HEK293 (cell line): ENCODE measurements around the gene PROB1.

Experiments
- CTCF ChIA-PET: fragments of 350-600 bp; formaldehyde crosslinking; extraction: SDS; loops from one replicate; lab custom pipeline; 2021; ENCODE audit warnings: antibody characterized with exemption; lab: Yijun Ruan, JAX
- POLR2A ChIA-PET: fragments of 300-600 bp; formaldehyde crosslinking; extraction: SDS; loops from one replicate; lab custom pipeline; 2020; ENCODE audit warnings: antibody characterized with exemption, inconsistent platforms; lab: Yijun Ruan, JAX
- H3K27ac ChIP-seq: fragments of 200-500 bp; sonication (Bioruptor generic); 2 replicates; pipeline ENCODE4 v1.5.1; 2014; ENCODE audit warnings: low read depth, low read length, control low read depth, inconsistent platforms; ENCODE audit errors: extremely low read depth
- H3K36me3 ChIP-seq, 2 experiments: fragments of 200-500 bp in 1 of 2; sonication (Bioruptor generic) in 1 of 2; 1 replicate in 1 of 2; 2 replicates in 1 of 2; pipeline ENCODE4 v1.5.1; 2014 to 2017; ENCODE audit warnings: inconsistent platforms in 2 of 2, low read length in 2 of 2; ENCODE audit not compliant: control insufficient read depth in 2 of 2, insufficient read depth in 1 of 2
- H3K4me1 ChIP-seq: fragments of 200-500 bp; sonication (Bioruptor generic); 2 replicates; pipeline ENCODE4 v1.5.1; 2014; ENCODE audit warnings: mild to moderate bottlenecking, low read length, inconsistent platforms; ENCODE audit not compliant: control insufficient read depth, insufficient read depth
- H3K4me3 ChIP-seq: 2 replicates; pipeline ENCODE4 v1.5.1; 2011; ENCODE audit warnings: low read depth, mild to moderate bottlenecking, control low read depth, low read length, moderate library complexity
- H3K9me3 ChIP-seq: fragments of 200-500 bp; sonication (Bioruptor generic); 2 replicates; pipeline ENCODE4 v1.5.1; 2014; ENCODE audit warnings: low read depth, low read length, inconsistent platforms; ENCODE audit not compliant: control insufficient read depth, insufficient read depth
- FEZF1 ChIP-seq: fragments of 450-650 bp; formaldehyde crosslinking; IDR thresholded peaks from 2 replicates; pipeline ENCODE4 v1.5.1; 2016; ENCODE audit warnings: missing biosample characterization, missing genetic modification characterization
- GLIS1 ChIP-seq: fragments of 450-650 bp; formaldehyde crosslinking; IDR thresholded peaks from 2 replicates; pipeline ENCODE4 v1.5.1; 2016; ENCODE audit warnings: missing biosample characterization, missing genetic modification characterization
- GLIS2 ChIP-seq: fragments of 450-650 bp; formaldehyde crosslinking; IDR thresholded peaks from 2 replicates; pipeline ENCODE4 v1.5.1; 2016; ENCODE audit warnings: missing biosample characterization, missing genetic modification characterization
- HOXC10 ChIP-seq: sonication (generic); formaldehyde crosslinking; IDR thresholded peaks from 2 replicates; pipeline ENCODE4 v1.8.1; 2023; ENCODE audit warnings: mild to moderate bottlenecking, missing genetic modification reagents
- MYNN ChIP-seq: fragments of 450-650 bp; formaldehyde crosslinking; IDR thresholded peaks from 2 replicates; pipeline ENCODE4 v1.5.1; 2016; ENCODE audit warnings: missing biosample characterization, missing genetic modification characterization, borderline replicate concordance
- YY2 ChIP-seq: fragments of 450-650 bp; formaldehyde crosslinking; IDR thresholded peaks from 2 replicates; pipeline ENCODE4 v1.5.1; 2016; ENCODE audit warnings: missing biosample characterization, missing genetic modification characterization
- ZBTB44 ChIP-seq: fragments of 450-650 bp; IDR thresholded peaks from 2 replicates; pipeline ENCODE4 v1.5.1; 2018; ENCODE audit warnings: missing biosample characterization, mild to moderate bottlenecking, missing genetic modification characterization
- ZBTB8A ChIP-seq: fragments of 450-650 bp; formaldehyde crosslinking; IDR thresholded peaks from 2 replicates; pipeline ENCODE4 v1.5.1; 2016; ENCODE audit warnings: missing biosample characterization, missing genetic modification characterization
- ZFHX2 ChIP-seq: fragments of 450-650 bp; formaldehyde crosslinking; conservative IDR thresholded peaks from 2 replicates; pipeline ENCODE4 v1.5.1; 2016; ENCODE audit warnings: missing biosample characterization, missing genetic modification characterization
- ZFP37 ChIP-seq: fragments of 450-650 bp; formaldehyde crosslinking; IDR thresholded peaks from 2 replicates; pipeline ENCODE4 v1.5.1; 2016; ENCODE audit warnings: missing biosample characterization, missing genetic modification characterization
- ZNF510 ChIP-seq: fragments of 450-650 bp; formaldehyde crosslinking; IDR thresholded peaks from 2 replicates; pipeline ENCODE4 v1.5.1; 2018; ENCODE audit warnings: mild to moderate bottlenecking, missing genetic modification characterization, missing biosample characterization; ENCODE audit not compliant: insufficient replicate concordance
- ZNF555 ChIP-seq: fragments of 450-650 bp; formaldehyde crosslinking; conservative IDR thresholded peaks from 2 replicates; pipeline ENCODE4 v1.5.1; 2017; ENCODE audit warnings: missing biosample characterization, mild to moderate bottlenecking, missing genetic modification characterization, inconsistent platforms
- ZNF560 ChIP-seq: fragments of 450-650 bp; formaldehyde crosslinking; IDR thresholded peaks from 2 replicates; pipeline ENCODE4 v1.5.1; 2017; ENCODE audit warnings: missing biosample characterization, missing genetic modification characterization, borderline replicate concordance
- ZNF837 ChIP-seq: fragments of 450-650 bp; formaldehyde crosslinking; IDR thresholded peaks from 2 replicates; pipeline ENCODE4 v1.5.1; 2016; ENCODE audit warnings: missing biosample characterization, missing genetic modification characterization
- TF ChIP-seq, protein P1 (sequence below): fragments of 450-650 bp; formaldehyde crosslinking; IDR thresholded peaks from 2 replicates; pipeline ENCODE4 v1.5.1; 2016; ENCODE audit warnings: missing biosample characterization, missing genetic modification characterization
- TF ChIP-seq, protein P2 (sequence below): fragments of 450-650 bp; formaldehyde crosslinking; IDR thresholded peaks from 2 replicates; pipeline ENCODE4 v1.5.0; 2017; ENCODE audit warnings: missing biosample characterization, missing genetic modification characterization, borderline replicate concordance
- TF ChIP-seq, protein P3 (sequence below): fragments of 450-650 bp; formaldehyde crosslinking; IDR thresholded peaks from 2 replicates; pipeline ENCODE4 v1.5.1; 2016; ENCODE audit warnings: missing biosample characterization, missing genetic modification characterization

The PROB1 gene

DNA sequence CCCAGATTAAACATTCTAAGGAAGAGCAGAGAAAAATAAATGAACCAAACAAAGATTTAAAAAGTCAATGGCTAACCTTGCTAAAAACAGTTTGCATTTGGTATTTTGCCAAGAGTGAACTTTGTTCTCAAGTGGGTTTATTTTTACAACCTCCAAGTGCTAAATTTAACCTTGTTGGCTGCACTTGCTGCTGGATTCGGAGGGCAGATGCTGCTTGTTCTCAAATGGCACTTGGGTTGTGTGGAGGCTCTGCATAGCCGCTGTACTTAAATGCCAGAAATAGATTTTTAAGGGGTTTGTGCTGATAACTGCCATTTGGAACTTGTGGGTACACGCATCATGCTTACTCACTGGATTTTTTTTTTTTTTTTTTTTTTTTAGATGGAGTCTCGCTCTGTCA, 22.3 kb upstream of the PROB1 start (continued):
- TF ChIP-seq FEZF1 (tag by site-specific recombination) (peak; percentile 26; the same call in 1 of the 2 replicates), GLIS1 (tag by site-specific recombination) (peak; percentile 91), ZBTB8A (tag by site-specific recombination) (no peak), ZNF555 (tag by site-specific recombination) (no peak), ZBTB44 (tag by site-specific recombination) (peak; percentile 41; the same call in 1 of the 2 replicates), GLIS2 (no peak), YY2 (tag by site-specific recombination) (no peak), MYNN (tag by site-specific recombination) (no peak)
- TF ChIP-seq, protein P1, sequence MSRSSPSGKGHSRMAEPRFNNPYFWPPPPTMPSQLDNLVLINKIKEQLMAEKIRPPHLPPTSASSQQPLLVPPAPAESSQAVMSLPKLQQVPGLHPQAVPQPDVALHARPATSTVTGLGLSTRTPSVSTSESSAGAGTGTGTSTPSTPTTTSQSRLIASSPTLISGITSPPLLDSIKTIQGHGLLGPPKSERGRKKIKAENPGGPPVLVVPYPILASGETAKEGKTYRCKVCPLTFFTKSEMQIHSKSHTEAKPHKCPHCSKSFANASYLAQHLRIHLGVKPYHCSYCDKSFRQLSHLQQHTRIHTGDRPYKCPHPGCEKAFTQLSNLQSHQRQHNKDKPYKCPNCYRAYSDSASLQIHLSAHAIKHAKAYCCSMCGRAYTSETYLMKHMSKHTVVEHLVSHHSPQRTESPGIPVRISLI (tag by site-specific recombination): peak; percentile 73; the same call in 1 of the 2 replicates

DNA sequence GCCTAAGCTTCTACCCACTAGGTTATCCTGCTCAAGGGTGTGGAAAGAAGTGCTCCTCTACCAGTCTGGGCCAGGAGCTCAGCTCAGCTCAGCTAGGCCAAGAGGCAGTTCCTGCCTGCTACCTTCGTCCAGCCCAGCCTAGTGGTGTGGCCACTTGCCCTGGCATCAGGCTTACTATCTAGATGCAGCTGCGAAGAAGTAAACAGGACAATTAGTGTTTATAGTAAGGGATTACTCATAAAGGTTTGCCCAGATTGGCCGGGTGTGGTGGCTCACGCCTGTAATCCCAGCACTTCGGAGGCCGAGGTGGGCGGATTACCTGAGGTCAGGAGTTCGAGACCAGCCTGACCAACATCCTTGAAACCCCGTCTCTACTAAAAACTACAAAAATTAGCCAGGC, 21.7 kb upstream of the PROB1 start:
- H3K36me3 ChIP-seq: peaks cover 25 to 73% of the 10 kb centered on the region in 2 experiments
- no peak overlapping the region for H3K4me3 ChIP-seq
- POLR2A ChIA-PET: interaction anchor here (0.5 kb wide), 1 partner anchor 34 kb away, joined by 5 read pairs; no protein-coding TSS in a partner anchor
- CTCF ChIA-PET: no interaction called here
- TF ChIP-seq, protein P2, sequence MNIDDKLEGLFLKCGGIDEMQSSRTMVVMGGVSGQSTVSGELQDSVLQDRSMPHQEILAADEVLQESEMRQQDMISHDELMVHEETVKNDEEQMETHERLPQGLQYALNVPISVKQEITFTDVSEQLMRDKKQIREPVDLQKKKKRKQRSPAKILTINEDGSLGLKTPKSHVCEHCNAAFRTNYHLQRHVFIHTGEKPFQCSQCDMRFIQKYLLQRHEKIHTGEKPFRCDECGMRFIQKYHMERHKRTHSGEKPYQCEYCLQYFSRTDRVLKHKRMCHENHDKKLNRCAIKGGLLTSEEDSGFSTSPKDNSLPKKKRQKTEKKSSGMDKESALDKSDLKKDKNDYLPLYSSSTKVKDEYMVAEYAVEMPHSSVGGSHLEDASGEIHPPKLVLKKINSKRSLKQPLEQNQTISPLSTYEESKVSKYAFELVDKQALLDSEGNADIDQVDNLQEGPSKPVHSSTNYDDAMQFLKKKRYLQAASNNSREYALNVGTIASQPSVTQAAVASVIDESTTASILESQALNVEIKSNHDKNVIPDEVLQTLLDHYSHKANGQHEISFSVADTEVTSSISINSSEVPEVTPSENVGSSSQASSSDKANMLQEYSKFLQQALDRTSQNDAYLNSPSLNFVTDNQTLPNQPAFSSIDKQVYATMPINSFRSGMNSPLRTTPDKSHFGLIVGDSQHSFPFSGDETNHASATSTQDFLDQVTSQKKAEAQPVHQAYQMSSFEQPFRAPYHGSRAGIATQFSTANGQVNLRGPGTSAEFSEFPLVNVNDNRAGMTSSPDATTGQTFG (tag by site-specific recombination): no peak
- TF ChIP-seq ZNF560: no peak
- peak; percentile 28; the same call in 1 of the 2 replicates for TF ChIP-seq ZFHX2 (tag by site-specific recombination)
- peaks cover 3% of the 10 kb centered on the region; the same call in 1 of the 2 replicates for H3K4me1 ChIP-seq
- no peak overlapping the region for H3K27ac ChIP-seq
- H3K9me3 ChIP-seq: no peaks in the 10 kb centered on the region

- TF ChIP-seq GLIS1 (tag by site-specific recombination) (no peak), ZNF837 (tag by site-specific recombination) (no peak), ZFP37 (no peak), ZNF510 (tag by site-specific recombination) (no peak), HOXC10 (no peak)
- TF ChIP-seq, protein P3, sequence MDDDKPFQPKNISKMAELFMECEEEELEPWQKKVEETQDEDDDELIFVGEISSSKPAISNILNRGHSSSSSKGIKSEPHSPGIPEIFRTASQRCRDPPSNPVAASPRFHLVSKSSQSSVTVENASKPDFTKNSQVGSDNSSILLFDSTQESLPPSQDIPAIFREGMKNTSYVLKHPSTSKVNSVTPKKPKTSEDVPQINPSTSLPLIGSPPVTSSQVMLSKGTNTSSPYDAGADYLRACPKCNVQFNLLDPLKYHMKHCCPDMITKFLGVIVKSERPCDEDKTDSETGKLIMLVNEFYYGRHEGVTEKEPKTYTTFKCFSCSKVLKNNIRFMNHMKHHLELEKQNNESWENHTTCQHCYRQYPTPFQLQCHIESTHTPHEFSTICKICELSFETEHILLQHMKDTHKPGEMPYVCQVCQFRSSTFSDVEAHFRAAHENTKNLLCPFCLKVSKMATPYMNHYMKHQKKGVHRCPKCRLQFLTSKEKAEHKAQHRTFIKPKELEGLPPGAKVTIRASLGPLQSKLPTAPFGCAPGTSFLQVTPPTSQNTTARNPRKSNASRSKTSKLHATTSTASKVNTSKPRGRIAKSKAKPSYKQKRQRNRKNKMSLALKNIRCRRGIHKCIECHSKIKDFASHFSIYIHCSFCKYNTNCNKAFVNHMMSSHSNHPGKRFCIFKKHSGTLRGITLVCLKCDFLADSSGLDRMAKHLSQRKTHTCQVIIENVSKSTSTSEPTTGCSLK (tag by site-specific recombination): no peak
- Histone ChIP-seq H3K4me1 (peaks cover 3% of the 10 kb centered on the region; the same call in 1 of the 2 replicates), H3K4me3 (no peak overlapping the region), H3K27ac (no peak overlapping the region), H3K9me3 (no peaks in the 10 kb centered on the region), H3K36me3 (peaks cover 17 to 74% of the 10 kb centered on the region in 2 experiments)
- ChIA-PET POLR2A (interaction anchor here (0.5 kb wide), 1 partner anchor 33 kb away, joined by 5 read pairs; no protein-coding TSS in a partner anchor), CTCF (interaction anchor here (2.6 kb wide), 1 partner anchor 98 kb away, joined by 9 read pairs; no protein-coding TSS in a partner anchor)
Observed at GRCh38 chr5:139415869-139416268, 21.0 kb upstream of the PROB1 start.
